IMR-90 (cell line): ENCODE results near the gene ITIH5.

Source experiments
- CEBPB ChIP-seq: IDR thresholded peaks from 2 replicates; pipeline ENCODE4 v1.6.1; 2012; ENCODE audit warnings: low read depth, low read length, improper control_type of control experiment
- CTCF ChIP-seq: conservative IDR thresholded peaks from 2 replicates; pipeline ENCODE4 v1.5.1; 2012; ENCODE audit warnings: mild to moderate bottlenecking, low read depth, low read length, improper control_type of control experiment
- MXI1 ChIP-seq: IDR thresholded peaks from 2 replicates; pipeline ENCODE4 v1.6.1; 2012; ENCODE audit warnings: low read depth, mild to moderate bottlenecking, low read length, moderate library complexity, borderline replicate concordance
- NFE2L2 ChIP-seq: fragments of 150-350 bp; IDR thresholded peaks from 2 replicates; pipeline ENCODE4 v1.6.1; 2016; ENCODE audit warnings: low read depth, mild to moderate bottlenecking, low read length
- POLR2A ChIP-seq: IDR thresholded peaks from 2 replicates; pipeline ENCODE4 v1.6.1; 2012; ENCODE audit warnings: mild to moderate bottlenecking, low read depth, low read length
- RAD21 ChIP-seq: IDR thresholded peaks from 2 replicates; pipeline ENCODE4 v1.6.1; 2012; ENCODE audit warnings: low read length, improper control_type of control experiment
- SMC3 ChIP-seq: fragments of 150-350 bp; IDR thresholded peaks from 2 replicates; pipeline ENCODE4 v1.6.1; 2016; ENCODE audit warnings: low read depth, mild to moderate bottlenecking, antibody characterized with exemption, low read length, moderate library complexity
- USF2 ChIP-seq: fragments of 150-350 bp; IDR thresholded peaks from 2 replicates; pipeline ENCODE4 v1.6.1; 2017; ENCODE audit warnings: mild to moderate bottlenecking, antibody characterized with exemption, low read length, low read depth

GRCh38 chr10:7587168-7587864 lies 79.5 kb downstream of the ITIH5 start:
- no peak for TF ChIP-seq POLR2A
- TF ChIP-seq SMC3 = no peak
- TF ChIP-seq CTCF = no peak
- no peak for TF ChIP-seq CEBPB
- TF ChIP-seq USF2 = no peak
- no peak for TF ChIP-seq NFE2L2
- no peak for TF ChIP-seq RAD21
- TF ChIP-seq MXI1 = no peak
